HG02943 (cell line): ENCODE results near the gene VPS18.

Experiments
- ATAC-seq: cut with Tn5 transposase; IDR thresholded peaks from one replicate; pipeline ENCODE4 v1.9.1; 2021; ENCODE audit warnings: mild to moderate bottlenecking, low read depth, moderate library complexity; ENCODE audit not compliant: unreplicated experiment

The VPS18 gene

GRCh38 chr15:40918146-40918798 lies 24.0 kb downstream of the VPS18 start:
- no peak for ATAC-seq

GRCh38 chr15:40918799-40919392 lies 24.6 kb downstream of the VPS18 start:
- ATAC-seq: no peak

GRCh38 chr15:40921949-40922607 lies 27.8 kb downstream of the VPS18 start:
- ATAC-seq: no peak

- no peak for ATAC-seq
These were observed 28.4 kb downstream of the VPS18 start for GRCh38 chr15:40922608-40923005.

GRCh38 chr15:40923551-40923950 lies 29.3 kb downstream of the VPS18 start:
- no peak for ATAC-seq

- ATAC-seq: no peak
These were observed 31.2 kb downstream of the VPS18 start for GRCh38 chr15:40925495-40925862.

- ATAC-seq: no peak
These were observed 31.8 kb downstream of the VPS18 start for GRCh38 chr15:40925863-40926658.

- ATAC-seq: no peak
These were observed 32.6 kb downstream of the VPS18 start for GRCh38 chr15:40926659-40927494.

- ATAC-seq: no peak
These were observed 33.2 kb downstream of the VPS18 start for GRCh38 chr15:40927495-40927872.

GRCh38 chr15:40927873-40928806 lies 33.9 kb downstream of the VPS18 start:
- ATAC-seq: no peak

GRCh38 chr15:40928821-40929659 lies 34.8 kb downstream of the VPS18 start, which contains the start of gene DLL4:
DLL4 (plus strand) TSS chr15:40929340; CDS start chr15:40929669, 329 bp downstream.
- ATAC-seq: no peak

GRCh38 chr15:40929660-40930429 lies 35.6 kb downstream of the VPS18 start:
- no peak for ATAC-seq

- ATAC-seq: no peak
These were observed 36.4 kb downstream of the VPS18 start for GRCh38 chr15:40930430-40931299.

- ATAC-seq: no peak
These were observed 37.3 kb downstream of the VPS18 start for GRCh38 chr15:40931300-40932142.

GRCh38 chr15:40932156-40932555 lies 37.9 kb downstream of the VPS18 start:
- no peak for ATAC-seq
